MM.1S (cell line): ENCODE results near the gene PIP5K1C.

ENCODE experiments used
- CTCF ChIP-seq: fragments of 300-600 bp; sonication (generic); IDR thresholded peaks from 2 replicates; pipeline ENCODE4 v1.5.1; 2016; ENCODE audit warnings: antibody characterized with exemption, low read length, mixed read lengths
- EZH2 ChIP-seq: fragments of 300-600 bp; sonication (generic); optimal IDR thresholded peaks from 2 replicates; pipeline ENCODE3; 2017; ENCODE audit warnings: low read depth, mild to moderate bottlenecking, antibody characterized with exemption, low read length, mixed read lengths
- EZH2phosphoT487 ChIP-seq: fragments of 300-600 bp; sonication (generic); IDR thresholded peaks from 2 replicates; pipeline ENCODE4 v1.6.1; 2018; ENCODE audit warnings: antibody characterized with exemption, low read length

- TF ChIP-seq CTCF = no peak
- no peak for TF ChIP-seq EZH2
- TF ChIP-seq EZH2phosphoT487 = no peak
Observed at GRCh38 chr19:3719868-3720267, 19.6 kb upstream of the PIP5K1C start.
